ENCODE data around the gene IGF1R. TPM values are rescaled to one million over a fixed set of nuclear protein-coding genes. Genes with fewer than 3 reads are reported as not detected.

IGF1R gene
- total and polyA plus RNA-seq, 2 of the 8 experiments (the other 6 are each of a cell fraction or from before 2014, with no cell fraction given), result 32.9 to 109 TPM

DNA sequence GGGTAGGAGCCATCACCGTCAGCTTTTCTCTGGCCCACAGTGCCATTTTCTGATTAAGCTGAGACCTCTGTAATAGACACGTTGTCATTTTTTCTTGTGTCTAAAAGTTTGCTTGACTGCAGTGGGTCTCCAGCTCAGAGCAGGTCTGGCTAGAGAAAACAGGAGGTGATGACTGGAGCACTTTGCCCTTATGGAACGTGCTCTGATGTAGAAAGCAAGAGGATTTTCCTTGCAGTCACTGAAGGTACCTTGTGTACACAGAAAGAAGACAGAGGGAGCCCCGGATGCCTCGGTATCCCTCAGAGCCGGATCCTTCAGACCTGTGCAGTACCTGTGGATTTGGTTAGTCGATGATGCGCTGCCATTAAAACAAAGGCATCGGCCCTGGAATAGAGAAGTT is 76.2 kb downstream of the IGF1R start:
- H3K23ac ChIP-seq (ENCODE audit: insufficient read length), result no peak overlapping the region
- H3K56ac ChIP-seq (replicated peaks; ENCODE audit: insufficient read length, low read depth, low read length), result no peak overlapping the region
- H3K23me2 ChIP-seq (ENCODE audit: low read depth, low read length), result no peaks in the 10 kb centered on the region
- no peak overlapping the region for H2BK15ac ChIP-seq (ENCODE audit: low read length)
- H4K91ac ChIP-seq (replicated peaks; ENCODE audit: insufficient read length, low read length), result no peak overlapping the region
- H3K79me1 ChIP-seq (ENCODE audit: low read depth, low read length), result peaks cover 11% of the 10 kb centered on the region
- H3K4me2 ChIP-seq (ENCODE audit: insufficient read depth in 1 of 2, low read depth in 2 of 2, low read length in 2 of 2), result no peak overlapping the region
- no peak overlapping the region for H2AK5ac ChIP-seq (ENCODE audit: low read depth, low read length)
- H2BK12ac ChIP-seq (ENCODE audit: low read depth, low read length), result no peak overlapping the region
- H4K5ac ChIP-seq (ENCODE audit: insufficient read length, low read depth, low read length), result no peak overlapping the region
- POLR2A ChIA-PET (ENCODE audit: partially characterized antibody), result interaction anchor here (1.1 to 1.5 kb wide), 2 partner anchors 16 to 20 kb away, joined by 3 read pairs; no protein-coding TSS in a partner anchor
- H4K8ac ChIP-seq (ENCODE audit: extremely low read depth, insufficient read depth, low read length), result no peak overlapping the region
- CTCF ChIA-PET (ENCODE audit: partially characterized antibody), result interaction anchor here (0.6 to 0.9 kb wide), 3 partner anchors 10 to 162 kb away, joined by 3 read pairs; no protein-coding TSS in a partner anchor
- H3K79me2 ChIP-seq (ENCODE audit: control insufficient read depth in 1 of 2, insufficient read depth in 2 of 2, low read length in 2 of 2), result peaks cover 38 to 98% of the 10 kb centered on the region in 2 experiments
- no peak overlapping the region for H3K4ac ChIP-seq (replicated peaks; ENCODE audit: insufficient read length, low read depth, low read length)
- no peak overlapping the region for H2AFZ ChIP-seq (ENCODE audit: low read length)
- H2BK5ac ChIP-seq (ENCODE audit: low read depth, low read length), result no peak overlapping the region
- FAIRE-seq (no peak), DNase-seq (ENCODE audit: low read depth in 1 of 2, low spot score in 2 of 2) (no peak)
- H2BK20ac ChIP-seq (ENCODE audit: low read length), result no peak overlapping the region
- no peak overlapping the region for H3K9ac ChIP-seq (replicated peaks in 1 of 4; ENCODE audit: extremely low read depth in 1 of 4, low read depth in 3 of 4, low read length in 3 of 4)
- no peaks in the 10 kb centered on the region for H3K9me3 ChIP-seq (ENCODE audit: insufficient read depth in 2 of 2, low read depth in 1 of 2, low read length in 1 of 2)
- peaks cover 24 to 30% of the 10 kb centered on the region in 2 experiments for H4K20me1 ChIP-seq (replicated peaks in 1 of 2; ENCODE audit: control insufficient read depth in 1 of 2, insufficient read depth in 2 of 2, low read length in 2 of 2)
- WGBS, 2 experiments (ENCODE audit: extremely low coverage in 1 of 2, insufficient coverage in 1 of 2, insufficient read length in 1 of 2, insufficient replicate concordance in 2 of 2, low coverage in 1 of 2, low lambda C conversion rate in 2 of 2, missing lambda C conversion rate in 1 of 2), result 91% methylated on average over 9 of the region's 9 CpGs; no CpG with 5 or more reads in 1 of the 2 experiments
- H3K27ac ChIP-seq (ENCODE audit: low read depth, low read length), result no peak overlapping the region
- no peak overlapping the region for H3K14ac ChIP-seq (ENCODE audit: insufficient read length)
- no peaks in the 10 kb centered on the region for H3K36me3 ChIP-seq (ENCODE audit: control insufficient read depth in 2 of 4, insufficient read depth in 4 of 4, low read length in 3 of 4)
- no peak overlapping the region for H2BK120ac ChIP-seq (replicated peaks; ENCODE audit: low read depth, low read length)
- H3K18ac ChIP-seq (ENCODE audit: extremely low read depth, low read length), result no peak overlapping the region
- H3K4me3 ChIP-seq (ENCODE audit: extremely low read depth in 1 of 4, insufficient read depth in 2 of 4, low read depth in 3 of 4, low read length in 4 of 4), result no peak overlapping the region
- H3K27me3 ChIP-seq (replicated peaks in 1 of 4; ENCODE audit: control insufficient read depth in 3 of 4, extremely low read depth in 1 of 4, insufficient read depth in 3 of 4, low read length in 3 of 4), result no peaks in the 10 kb centered on the region
- peaks cover 5 to 29% (median 25%) of the 10 kb centered on the region in 4 experiments for H3K4me1 ChIP-seq (replicated peaks in 1 of 4; ENCODE audit: control insufficient read depth in 3 of 4, insufficient read depth in 4 of 4, low read length in 3 of 4)
- TF ChIP-seq, protein P1, sequence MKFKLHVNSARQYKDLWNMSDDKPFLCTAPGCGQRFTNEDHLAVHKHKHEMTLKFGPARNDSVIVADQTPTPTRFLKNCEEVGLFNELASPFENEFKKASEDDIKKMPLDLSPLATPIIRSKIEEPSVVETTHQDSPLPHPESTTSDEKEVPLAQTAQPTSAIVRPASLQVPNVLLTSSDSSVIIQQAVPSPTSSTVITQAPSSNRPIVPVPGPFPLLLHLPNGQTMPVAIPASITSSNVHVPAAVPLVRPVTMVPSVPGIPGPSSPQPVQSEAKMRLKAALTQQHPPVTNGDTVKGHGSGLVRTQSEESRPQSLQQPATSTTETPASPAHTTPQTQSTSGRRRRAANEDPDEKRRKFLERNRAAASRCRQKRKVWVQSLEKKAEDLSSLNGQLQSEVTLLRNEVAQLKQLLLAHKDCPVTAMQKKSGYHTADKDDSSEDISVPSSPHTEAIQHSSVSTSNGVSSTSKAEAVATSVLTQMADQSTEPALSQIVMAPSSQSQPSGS (IDR thresholded peaks at IDR 0.05; ENCODE audit: low read length), result no peak
- no peak for TF ChIP-seq RAD21 (IDR thresholded peaks at IDR 0.05 in 1 of 2, conservative IDR thresholded peaks at IDR 0.05 in 1 of 2; ENCODE audit: low read depth in 2 of 2, low read length in 2 of 2)
- no peak for TF ChIP-seq ASH2L (IDR thresholded peaks at IDR 0.05; ENCODE audit: low read length)
- TF ChIP-seq, protein P2, sequence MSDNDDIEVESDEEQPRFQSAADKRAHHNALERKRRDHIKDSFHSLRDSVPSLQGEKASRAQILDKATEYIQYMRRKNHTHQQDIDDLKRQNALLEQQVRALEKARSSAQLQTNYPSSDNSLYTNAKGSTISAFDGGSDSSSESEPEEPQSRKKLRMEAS (IDR thresholded peaks at IDR 0.05), result no peak
- no peak for TF ChIP-seq ATF3 (IDR thresholded peaks at IDR 0.05; ENCODE audit: insufficient read depth, low read depth, low read length)
- TF ChIP-seq GTF2F1 (IDR thresholded peaks at IDR 0.05; ENCODE audit: borderline replicate concordance, low read depth, low read length), result no peak
- no peak for TF ChIP-seq RFX5 (IDR thresholded peaks at IDR 0.05; ENCODE audit: borderline replicate concordance, low read depth, low read length)
- TF ChIP-seq JUN (IDR thresholded peaks at IDR 0.05; ENCODE audit: low read depth, low read length), result no peak
- TF ChIP-seq ZNF274 (IDR thresholded peaks at IDR 0.05; ENCODE audit: borderline replicate concordance, extremely low read depth, low read length), result no peak
- TF ChIP-seq TEAD4 (IDR thresholded peaks at IDR 0.05; ENCODE audit: low read depth, low read length), result no peak
- TF ChIP-seq SAP30 (IDR thresholded peaks at IDR 0.05; ENCODE audit: insufficient read depth, insufficient replicate concordance, low read length), result no peak
